HFFc6 (cell line): ENCODE results near the gene PPP2R5A. TPM values are rescaled to one million over a fixed set of nuclear protein-coding genes. Genes with fewer than 3 reads are reported as not detected.

ENCODE experiments used
- DNase-seq: peaks from one replicate; pipeline ENCODE4 v3.0.0-alpha.2; 2018
- H3K27ac Mint-ChIP-seq: 2 replicates; pipeline ENCODE4 v1.8.0; 2020; ENCODE audit warnings: mild to moderate bottlenecking, mixed read lengths
- H3K27me3 Mint-ChIP-seq: 2 replicates; pipeline ENCODE4 v1.8.0; 2021; ENCODE audit warnings: mild to moderate bottlenecking, moderate library complexity, mixed read lengths; ENCODE audit not compliant: insufficient read depth
- H3K36me3 Mint-ChIP-seq: 2 replicates; pipeline ENCODE4 v1.8.0; 2021; ENCODE audit warnings: low read depth, mixed read lengths
- H3K4me1 Mint-ChIP-seq: 2 replicates; pipeline ENCODE4 v1.8.0; 2020; ENCODE audit warnings: low read depth, mixed read lengths
- H3K4me3 Mint-ChIP-seq: 2 replicates; pipeline ENCODE4 v1.8.0; 2020; ENCODE audit warnings: mild to moderate bottlenecking, moderate library complexity, mixed read lengths
- H3K9me3 Mint-ChIP-seq: 2 replicates; pipeline ENCODE4 v1.8.0; 2020; ENCODE audit warnings: mild to moderate bottlenecking, mixed read lengths
- CTCF ChIP-seq: fragments of 200-600 bp; sonication (generic); IDR thresholded peaks from 2 replicates; pipeline ENCODE4 v1.5.0; 2021; ENCODE audit warnings: antibody characterized with exemption, mild to moderate bottlenecking
- total RNA-seq, 6 experiments: library from RNA; stranded (reverse); fragmentation: NEBNext Ultra II Directional; extraction: Animal tissue kit (Norgen Biotek cat#: 25700); gene quantifications; 2 replicates in 1 of 6; 3 replicates in 5 of 6; pipeline ENCODE4 v1.2.3, GENCODE V29; 2021

Gene PPP2R5A
- total RNA-seq, 6 experiments from 2014 or later, result 15.2 to 19.5 (median 17.8) TPM

- H3K27ac Mint-ChIP-seq, result no peak overlapping the region
- H3K27me3 Mint-ChIP-seq, result peaks cover 1% of the 10 kb centered on the region
- H3K4me3 Mint-ChIP-seq, result no peak overlapping the region
- H3K4me1 Mint-ChIP-seq, result peaks cover 4% of the 10 kb centered on the region
- peaks cover 49% of the 10 kb centered on the region for H3K36me3 Mint-ChIP-seq
- no peak for DNase-seq
- H3K9me3 Mint-ChIP-seq, result peaks cover 33% of the 10 kb centered on the region
- no peak for TF ChIP-seq CTCF
Observed at GRCh38 chr1:212397171-212397570, 112.0 kb downstream of the PPP2R5A start.

DNA sequence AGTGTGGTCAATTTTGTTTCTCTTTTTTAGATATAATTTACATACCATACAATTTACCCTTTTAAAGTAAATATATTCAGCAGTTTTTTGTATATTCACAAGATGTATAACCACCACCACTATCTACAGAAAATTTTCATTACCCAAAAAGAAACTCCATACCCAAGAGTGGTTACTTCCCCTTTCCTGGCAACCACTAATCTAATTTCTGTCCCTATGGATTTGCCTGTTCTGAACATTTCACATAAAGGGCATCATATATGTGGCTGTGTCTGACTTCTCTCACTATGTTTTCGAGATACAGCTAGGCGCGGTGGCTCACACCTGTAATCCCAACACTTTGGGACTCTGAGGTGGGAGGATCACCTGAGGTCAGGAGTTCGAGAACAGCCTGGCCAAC lies 115.8 kb downstream of the PPP2R5A start:
- TF ChIP-seq CTCF, result no peak
- Mint-ChIP-seq H3K27ac (no peak overlapping the region), H3K9me3 (peaks cover 31% of the 10 kb centered on the region), H3K36me3 (peaks cover 61% of the 10 kb centered on the region), H3K27me3 (peaks cover 1% of the 10 kb centered on the region), H3K4me3 (no peak overlapping the region), H3K4me1 (peaks cover 21% of the 10 kb centered on the region)
- DNase-seq, result no peak

DNA sequence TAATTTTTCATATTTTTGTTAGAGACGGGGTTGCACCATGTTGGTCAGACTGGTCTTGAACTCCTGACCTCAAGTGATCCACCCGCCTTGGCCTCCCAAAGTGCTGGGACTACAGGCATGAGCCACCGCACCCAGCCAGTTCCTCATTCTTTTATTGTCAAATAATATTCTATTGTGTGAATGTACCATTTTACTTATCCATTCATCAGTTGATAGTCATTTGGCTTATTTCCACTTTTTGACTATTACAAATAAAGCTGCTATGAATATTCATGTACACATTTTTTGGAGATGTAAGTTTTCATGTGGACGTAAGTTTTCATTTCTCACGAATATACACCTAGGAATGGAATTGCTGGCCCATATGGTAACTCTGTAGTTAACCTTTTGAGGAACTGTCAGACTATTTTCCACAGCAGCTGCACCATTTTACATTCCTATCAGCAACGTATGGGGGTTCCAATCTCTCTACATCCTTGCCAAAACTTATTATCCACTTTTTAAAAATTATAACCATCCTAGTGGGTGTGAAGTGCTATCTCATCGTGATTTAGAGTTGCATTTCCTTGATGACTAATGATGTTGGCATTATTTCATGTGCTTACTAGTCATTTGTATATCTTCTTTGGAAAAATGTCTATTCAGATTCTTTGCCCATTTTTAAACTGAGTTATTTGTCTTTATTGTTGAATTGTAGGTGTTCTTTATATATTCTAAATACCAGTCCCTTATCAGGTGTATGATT lies 116.8 kb downstream of the PPP2R5A start:
- no peak for TF ChIP-seq CTCF
- H3K27ac Mint-ChIP-seq, result peak overlapping the region; percentile 59
- peaks cover 21% of the 10 kb centered on the region for H3K4me1 Mint-ChIP-seq
- H3K9me3 Mint-ChIP-seq, result peaks cover 22% of the 10 kb centered on the region
- H3K4me3 Mint-ChIP-seq, result no peak overlapping the region
- peaks cover 55% of the 10 kb centered on the region for H3K36me3 Mint-ChIP-seq
- peaks cover under 1% of the 10 kb centered on the region for H3K27me3 Mint-ChIP-seq
- DNase-seq, result peak; percentile 62

DNA sequence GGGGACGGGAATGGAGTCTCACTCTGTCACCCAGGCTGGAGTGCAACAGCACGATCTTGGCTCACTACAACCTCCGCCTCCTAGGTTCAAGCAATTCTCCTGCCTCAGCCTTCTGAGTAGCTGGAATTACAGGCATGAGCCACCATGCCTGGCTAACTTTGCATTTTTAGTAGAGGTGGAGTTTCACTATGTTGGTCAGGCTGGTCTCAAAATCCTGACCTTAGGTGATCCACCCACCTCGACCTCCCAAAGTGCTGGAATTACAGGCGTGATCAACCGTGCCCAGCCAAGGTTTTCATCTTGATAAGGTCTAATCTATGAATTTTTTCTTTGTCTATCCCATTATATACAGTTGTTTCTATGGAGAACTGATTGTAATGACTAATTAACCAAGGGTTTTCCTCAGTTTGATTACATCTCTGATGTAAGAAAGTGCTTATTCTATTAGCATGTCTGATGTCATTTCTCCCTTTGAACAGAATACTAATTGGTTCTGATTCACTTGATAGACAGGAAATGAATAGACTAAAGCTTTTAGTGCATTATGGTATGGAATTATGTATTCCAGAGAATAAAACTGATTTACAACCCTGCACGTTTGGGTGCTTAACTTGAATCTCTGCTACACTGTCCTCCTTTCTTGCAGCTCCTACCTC lies 117.6 kb downstream of the PPP2R5A start:
- Mint-ChIP-seq H3K36me3 (peaks cover 54% of the 10 kb centered on the region), H3K4me3 (no peak overlapping the region), H3K27me3 (no peaks in the 10 kb centered on the region; the same call in 1 of the 2 replicates), H3K9me3 (peaks cover 16% of the 10 kb centered on the region), H3K4me1 (peaks cover 21% of the 10 kb centered on the region), H3K27ac (peak overlapping the region; percentile 59)
- DNase-seq, result no peak
- TF ChIP-seq CTCF, result no peak

DNA sequence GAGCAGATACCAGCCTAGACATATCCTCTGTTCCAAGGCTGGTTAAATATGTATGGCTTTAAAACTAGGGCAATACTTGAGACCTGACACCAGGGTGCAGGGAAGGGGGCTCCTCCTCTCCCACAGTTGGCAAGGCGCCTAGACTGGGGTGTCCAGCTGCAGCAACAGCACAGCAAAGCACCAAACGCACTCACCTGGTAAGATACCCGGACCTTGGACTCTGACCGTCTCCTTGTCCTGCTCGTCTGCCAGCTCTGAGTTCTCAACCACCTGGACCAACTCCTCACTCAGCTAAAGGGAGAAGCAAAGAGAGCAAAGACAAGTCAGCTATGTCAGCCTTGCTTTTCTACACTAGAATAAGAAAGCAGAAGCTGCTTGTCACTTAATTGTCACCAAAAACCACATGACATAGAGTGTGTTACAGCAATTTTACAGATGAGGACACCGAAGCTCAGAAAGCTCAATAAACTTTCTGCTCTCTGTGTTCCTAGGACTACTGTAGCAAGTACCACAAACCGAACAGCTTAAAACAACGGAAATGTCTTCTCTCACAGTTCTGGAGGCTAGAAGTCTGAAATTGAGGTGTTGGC lies 125.1 kb downstream of the PPP2R5A start:
- H3K36me3 Mint-ChIP-seq, result peaks cover 37% of the 10 kb centered on the region
- no peak overlapping the region for H3K4me3 Mint-ChIP-seq
- H3K9me3 Mint-ChIP-seq, result no peaks in the 10 kb centered on the region
- H3K27ac Mint-ChIP-seq, result no peak overlapping the region
- TF ChIP-seq CTCF, result no peak
- peaks cover 5% of the 10 kb centered on the region for H3K27me3 Mint-ChIP-seq
- DNase-seq, result no peak
- H3K4me1 Mint-ChIP-seq, result peaks cover 19% of the 10 kb centered on the region

Other genes starting within 250 kb of the PPP2R5A start
- gene INTS7, start 249.9 kb upstream of the PPP2R5A start, total RNA-seq, result 10 to 100 TPM in 5 of 6 experiments, 1 to 10 TPM in 1; 9.6 to 14.5 (median 13.3) TPM
- 10 to 100 TPM; 13.3 to 21.7 (median 18.2) TPM for gene DTL, start 249.7 kb upstream of the PPP2R5A start, total RNA-seq
- 1 to 10 TPM; 6.9 to 7.6 (median 7.4) TPM for gene PACC1, start 129.5 kb downstream of the PPP2R5A start, total RNA-seq
- gene NENF, start 147.5 kb downstream of the PPP2R5A start, total RNA-seq, result 10 to 100 TPM; 43.7 to 47.7 (median 46.3) TPM